Hindlimb muscle (tissue), 1 donor: ENCODE measurements around the gene EXOSC2. TPM values are rescaled to one million over a fixed set of nuclear protein-coding genes. Genes with fewer than 3 reads are reported as not detected.

Experiments
- DNase-seq: peaks from one replicate; pipeline ENCODE4 v3.0.0-alpha.2; 2013
- polyA plus RNA-seq: library from polyadenylated mRNA; unstranded; fragments of 120-200 nt; gene quantifications from one replicate; pipeline ENCODE4 v1.2.1, GENCODE V29; 2013; ENCODE audit not compliant: insufficient read length

EXOSC2 gene
- polyA plus RNA-seq: 25.5 TPM

- DNase-seq: peak; percentile 98
Measured at GRCh38 chr9:130693426-130694191, at the start of gene EXOSC2. EXOSC2 (plus strand) TSS chr9:130693780; CDS start chr9:130693792, 12 bp downstream.

- no peak for DNase-seq
Measured at GRCh38 chr9:130651221-130651620, 42.4 kb upstream of the EXOSC2 start.

GRCh38 chr9:130651752-130652151, 41.8 kb upstream of the EXOSC2 start:
- no peak for DNase-seq

GRCh38 chr9:130654879-130655278, 38.7 kb upstream of the EXOSC2 start:
- DNase-seq: no peak

- no peak for DNase-seq
Measured at GRCh38 chr9:130658893-130659698, 34.5 kb upstream of the EXOSC2 start.

GRCh38 chr9:130659699-130660248, 33.8 kb upstream of the EXOSC2 start:
- no peak for DNase-seq

GRCh38 chr9:130660326-130660682, 33.3 kb upstream of the EXOSC2 start:
- DNase-seq: no peak

GRCh38 chr9:130660683-130661450, 32.7 kb upstream of the EXOSC2 start:
- no peak for DNase-seq

GRCh38 chr9:130661451-130662098, 32.0 kb upstream of the EXOSC2 start:
- no peak for DNase-seq

- no peak for DNase-seq
Measured at GRCh38 chr9:130662099-130662969, 31.2 kb upstream of the EXOSC2 start.

GRCh38 chr9:130662970-130663257, 30.7 kb upstream of the EXOSC2 start:
- DNase-seq: no peak

GRCh38 chr9:130663258-130663976, 30.2 kb upstream of the EXOSC2 start:
- DNase-seq: no peak

GRCh38 chr9:130663977-130664250, 29.7 kb upstream of the EXOSC2 start:
- no peak for DNase-seq

GRCh38 chr9:130664251-130665028, 29.1 kb upstream of the EXOSC2 start, which contains the start of gene PRDM12:
PRDM12 (plus strand) TSS chr9:130664594; CDS start chr9:130664654, 60 bp downstream.
- no peak for DNase-seq

- DNase-seq: no peak
Measured at GRCh38 chr9:130665029-130665430, 28.6 kb upstream of the EXOSC2 start.

GRCh38 chr9:130665431-130666392, 27.9 kb upstream of the EXOSC2 start:
- no peak for DNase-seq

- DNase-seq: no peak
Measured at GRCh38 chr9:130666393-130667119, 27.0 kb upstream of the EXOSC2 start.

- DNase-seq: no peak
Measured at GRCh38 chr9:130667120-130667435, 26.5 kb upstream of the EXOSC2 start.
